H1 (cell line): ENCODE data around the gene LIMK2. TPM values are rescaled to one million over a fixed set of nuclear protein-coding genes. Genes with fewer than 3 reads are reported as not detected.

Experiments
- CTCF ChIA-PET: fragments of 300-600 bp; sonication (Branson Sonifier 250); formaldehyde crosslinking; loops from one replicate; lab custom pipeline; 2021; ENCODE audit not compliant: partially characterized antibody; lab: Charles Lee
- POLR2A ChIA-PET: fragments of 300-600 bp; sonication (Branson Sonifier 250); formaldehyde crosslinking; loops from one replicate; lab custom pipeline; 2021; ENCODE audit warnings: inconsistent platforms; ENCODE audit not compliant: partially characterized antibody; lab: Charles Lee
- DNase-seq, 2 experiments: peaks; one replicate each; pipeline versions ENCODE4 v3.0.0 to v3.0.0-alpha.2; 2010 to 2022; ENCODE audit warnings: low spot score in 2 of 2, low read depth in 1 of 2, mixed read lengths in 1 of 2
- FAIRE-seq: peaks from 2 replicates; lab custom pipeline; 2011; peaks lifted over from hg19 to GRCh38; lab: Jason Lieb, UNC
- H2AFZ ChIP-seq: 2 replicates; pipeline ENCODE4 v1.8.1; 2012; ENCODE audit warnings: low read length, inconsistent platforms
- H2AK5ac ChIP-seq: 2 replicates; pipeline ENCODE4 v1.6.1; 2013; ENCODE audit warnings: low read depth, low read length
- H2BK120ac ChIP-seq: replicated peaks from 2 replicates; pipeline ENCODE3; 2013; ENCODE audit warnings: low read depth, low read length, inconsistent platforms
- H2BK12ac ChIP-seq: 2 replicates; pipeline ENCODE4 v1.6.1; 2013; ENCODE audit warnings: low read depth, low read length
- H2BK15ac ChIP-seq: 2 replicates; pipeline ENCODE4 v1.6.1; 2013; ENCODE audit warnings: low read length
- H2BK20ac ChIP-seq: 2 replicates; pipeline ENCODE4 v1.6.1; 2013; ENCODE audit warnings: low read length
- H2BK5ac ChIP-seq: 2 replicates; pipeline ENCODE4 v1.6.1; 2013; ENCODE audit warnings: low read depth, low read length
- H3K14ac ChIP-seq: 2 replicates; pipeline ENCODE4 v1.6.1; 2013; ENCODE audit warnings: inconsistent platforms; ENCODE audit not compliant: insufficient read length
- H3K18ac ChIP-seq: 2 replicates; pipeline ENCODE4 v1.6.1; 2013; ENCODE audit warnings: low read length; ENCODE audit errors: extremely low read depth
- H3K23ac ChIP-seq: 2 replicates; pipeline ENCODE4 v1.6.1; 2013; ENCODE audit warnings: inconsistent platforms; ENCODE audit not compliant: insufficient read length
- H3K23me2 ChIP-seq: 2 replicates; pipeline ENCODE4 v1.6.1; 2013; ENCODE audit warnings: low read depth, low read length
- H3K27ac ChIP-seq: 2 replicates; pipeline ENCODE4 v1.6.1; 2011; ENCODE audit warnings: low read depth, low read length, inconsistent platforms
- H3K27me3 ChIP-seq, 4 experiments: replicated peaks in 1 of 4; 1 replicate in 1 of 4; 2 replicates in 3 of 4; pipeline versions ENCODE4 v1.6.1 to v1.8.1; 2011 to 2013; ENCODE audit warnings: low read length in 3 of 4, mild to moderate bottlenecking in 3 of 4, inconsistent platforms in 2 of 4, mixed read lengths in 2 of 4, moderate library complexity in 1 of 4; ENCODE audit not compliant: control insufficient read depth in 3 of 4, insufficient read depth in 3 of 4; ENCODE audit errors: extremely low read depth in 1 of 4
- H3K36me3 ChIP-seq, 4 experiments: 2 replicates each; pipeline versions ENCODE4 v1.6.1 to v1.8.1; 2011 to 2013; ENCODE audit warnings: mild to moderate bottlenecking in 4 of 4, low read length in 3 of 4, moderate library complexity in 2 of 4, control low read depth in 1 of 4, inconsistent platforms in 1 of 4; ENCODE audit not compliant: insufficient read depth in 4 of 4, control insufficient read depth in 2 of 4
- H3K4ac ChIP-seq: replicated peaks from 2 replicates; pipeline ENCODE3; 2013; ENCODE audit warnings: low read length, low read depth, mixed read lengths, inconsistent platforms; ENCODE audit not compliant: insufficient read length
- H3K4me1 ChIP-seq, 4 experiments: replicated peaks in 1 of 4; 1 replicate in 1 of 4; 2 replicates in 3 of 4; pipeline versions ENCODE4 v1.6.1 to v1.8.1; 2011 to 2013; ENCODE audit warnings: low read length in 3 of 4, inconsistent platforms in 2 of 4, mixed read lengths in 1 of 4; ENCODE audit not compliant: insufficient read depth in 4 of 4, control insufficient read depth in 3 of 4
- H3K4me2 ChIP-seq, 2 experiments: 2 replicates each; pipeline versions ENCODE4 v1.6.1 to v1.8.1; 2011 to 2013; ENCODE audit warnings: low read depth in 2 of 2, low read length in 2 of 2, control low read depth in 1 of 2, inconsistent platforms in 1 of 2, mild to moderate bottlenecking in 1 of 2; ENCODE audit not compliant: insufficient read depth in 1 of 2
- H3K4me3 ChIP-seq, 4 experiments: fragments of 200-600, 300-600 bp in 1 of 4; sonication (generic), shearing (Covaris generic), sonication (Bioruptor Twin) in 1 of 4; 2 replicates each; pipeline versions ENCODE4 v1.5.1 to v1.8.1; 2011 to 2016; ENCODE audit warnings: low read length in 4 of 4, low read depth in 3 of 4, control low read depth in 2 of 4, inconsistent platforms in 2 of 4, mild to moderate bottlenecking in 2 of 4, mixed read lengths in 1 of 4, moderate library complexity in 1 of 4; ENCODE audit not compliant: insufficient read depth in 2 of 4; ENCODE audit errors: extremely low read depth in 1 of 4
- H3K56ac ChIP-seq: replicated peaks from 2 replicates; pipeline ENCODE3; 2013; ENCODE audit warnings: low read depth, mild to moderate bottlenecking, mixed read lengths, low read length, inconsistent platforms; ENCODE audit not compliant: insufficient read length
- H3K79me1 ChIP-seq: 2 replicates; pipeline ENCODE4 v1.6.1; 2013; ENCODE audit warnings: low read depth, low read length, control low read depth
- H3K79me2 ChIP-seq, 2 experiments: 2 replicates each; pipeline versions ENCODE4 v1.6.1 to v1.8.1; 2012 to 2013; ENCODE audit warnings: low read length in 2 of 2, mild to moderate bottlenecking in 2 of 2, inconsistent platforms in 1 of 2; ENCODE audit not compliant: insufficient read depth in 2 of 2, control insufficient read depth in 1 of 2
- H3K9ac ChIP-seq, 4 experiments: replicated peaks in 1 of 4; 1 replicate in 1 of 4; 2 replicates in 3 of 4; pipeline versions ENCODE4 v1.6.1 to v1.8.1; 2011 to 2013; ENCODE audit warnings: low read depth in 3 of 4, low read length in 3 of 4, control low read depth in 2 of 4, mild to moderate bottlenecking in 2 of 4, moderate library complexity in 2 of 4, inconsistent platforms in 1 of 4; ENCODE audit errors: extremely low read depth in 1 of 4
- H3K9me3 ChIP-seq, 2 experiments: 2 replicates each; pipeline versions ENCODE4 v1.6.1 to v1.8.1; 2012 to 2013; ENCODE audit warnings: mild to moderate bottlenecking in 2 of 2, moderate library complexity in 2 of 2, control low read depth in 1 of 2, inconsistent platforms in 1 of 2, low read depth in 1 of 2, low read length in 1 of 2, mixed read lengths in 1 of 2; ENCODE audit not compliant: insufficient read depth in 2 of 2
- H4K20me1 ChIP-seq, 2 experiments: replicated peaks in 1 of 2; 2 replicates each; pipeline versions ENCODE3 to v1.8.1; 2011 to 2013; ENCODE audit warnings: inconsistent platforms in 2 of 2, low read length in 2 of 2, mild to moderate bottlenecking in 1 of 2; ENCODE audit not compliant: insufficient read depth in 2 of 2, control insufficient read depth in 1 of 2
- H4K5ac ChIP-seq: 2 replicates; pipeline ENCODE4 v1.6.1; 2013; ENCODE audit warnings: low read length, low read depth, mixed read lengths, inconsistent platforms; ENCODE audit not compliant: insufficient read length
- H4K8ac ChIP-seq: 2 replicates; pipeline ENCODE4 v1.8.0; 2013; ENCODE audit warnings: mild to moderate bottlenecking, moderate library complexity, low read length, inconsistent platforms; ENCODE audit not compliant: insufficient read depth; ENCODE audit errors: extremely low read depth
- H4K91ac ChIP-seq: replicated peaks from 2 replicates; pipeline ENCODE3; 2013; ENCODE audit warnings: low read length, mixed read lengths, inconsistent platforms; ENCODE audit not compliant: insufficient read length
- CHD1 ChIP-seq: IDR thresholded peaks from 2 replicates; pipeline ENCODE4 v1.6.1; 2012; ENCODE audit warnings: low read depth, low read length, improper control_type of control experiment
- CHD2 ChIP-seq: IDR thresholded peaks from 2 replicates; pipeline ENCODE4 v1.6.1; 2012; ENCODE audit warnings: low read length, improper control_type of control experiment
- NRF1 ChIP-seq: IDR thresholded peaks from 2 replicates; pipeline ENCODE4 v1.6.1; 2011; ENCODE audit warnings: mild to moderate bottlenecking, low read depth, low read length, improper control_type of control experiment
- RAD21 ChIP-seq, 2 experiments: IDR thresholded peaks in 1 of 2; conservative IDR thresholded peaks in 1 of 2; 2 replicates each; pipeline ENCODE4 v1.6.1; 2011; ENCODE audit warnings: low read depth in 2 of 2, low read length in 2 of 2, improper control_type of control experiment in 1 of 2, inconsistent platforms in 1 of 2, mild to moderate bottlenecking in 1 of 2, moderate library complexity in 1 of 2
- SIRT6 ChIP-seq: IDR thresholded peaks from one replicate; pipeline ENCODE4 v1.7.1; 2012; ENCODE audit warnings: low read length, inconsistent platforms
- TAF1 ChIP-seq: IDR thresholded peaks from 2 replicates; pipeline ENCODE4 v1.6.1; 2011; ENCODE audit warnings: mild to moderate bottlenecking, low read depth, low read length
- WGBS, 2 experiments: shearing (Covaris generic) in 1 of 2; methylation state at CpG; one replicate each; pipeline versions ENCODE4 v1.1.6 to v1.1.7; 2013 to 2015; ENCODE audit warnings: low lambda C conversion rate in 2 of 2, mixed read lengths in 2 of 2, inconsistent platforms in 1 of 2, low coverage in 1 of 2, missing lambda C conversion rate in 1 of 2; ENCODE audit not compliant: insufficient replicate concordance in 2 of 2, insufficient coverage in 1 of 2, insufficient read length in 1 of 2; ENCODE audit errors: extremely low coverage in 1 of 2, missing lambda C conversion rate in 1 of 2; 5-methylcytosine and 5-hydroxymethylcytosine counted together
- polyA plus RNA-seq, 7 experiments: library from polyadenylated mRNA; depleted of rRNA in 3 of 7; stranded (reverse) in 5 of 7; unstranded in 2 of 7; fragments of >200 nt in 5 of 7; fragments of 200-250 nt in 2 of 7; gene quantifications; 1 replicate in 5 of 7; 2 replicates in 1 of 7; 4 replicates in 1 of 7; pipeline versions ENCODE4 v1.2.1 to v1.2.3, GENCODE V29; 2011 to 2013; ENCODE audit warnings: missing spikeins in 2 of 7, mixed read lengths in 2 of 7
- total RNA-seq: library from RNA; stranded (reverse); fragmentation: NEBNext Ultra II Directional; extraction: Animal tissue kit (Norgen Biotek cat#: 25700); gene quantifications from 2 replicates; pipeline ENCODE4 v1.2.1, GENCODE V29; 2021
- TF ChIP-seq, protein P1 (sequence below): IDR thresholded peaks from 2 replicates; pipeline ENCODE4 v1.6.1; 2011; ENCODE audit warnings: low read length, improper control_type of control experiment
- TF ChIP-seq, protein P2 (sequence below): IDR thresholded peaks from 2 replicates; pipeline ENCODE4 v1.6.1; 2012; ENCODE audit warnings: inconsistent platforms
- TF ChIP-seq, protein P3 (sequence below): IDR thresholded peaks from 2 replicates; pipeline ENCODE4 v1.6.1; 2012; ENCODE audit warnings: inconsistent platforms

The LIMK2 gene
- total and polyA plus RNA-seq, 2 of the 8 experiments (the other 6 are each of a cell fraction or from before 2014, with no cell fraction given) = 13.2 to 37.6 TPM

DNA sequence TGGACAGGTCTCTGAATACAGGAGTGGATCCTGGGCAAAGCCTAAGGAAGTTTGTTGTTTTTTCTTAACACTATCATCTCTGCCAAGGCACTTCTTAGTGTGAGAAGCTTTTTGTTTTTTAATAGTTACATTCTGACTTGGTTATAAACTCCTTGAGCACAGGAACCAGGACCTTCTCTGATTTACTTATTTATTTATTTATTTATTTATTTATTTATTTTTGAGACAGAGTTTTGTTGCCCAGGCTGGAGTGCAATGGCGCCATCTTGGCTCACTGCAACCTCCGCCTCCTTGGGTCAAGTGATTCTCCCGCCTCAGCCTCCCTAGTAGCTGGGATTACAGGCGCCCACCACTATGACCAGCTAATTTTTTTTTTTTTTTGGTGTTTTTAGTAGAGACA lies 41.1 kb upstream of the LIMK2 start:
- Histone ChIP-seq H2BK120ac (no peak overlapping the region), H2AFZ (no peak overlapping the region), H4K91ac (no peak overlapping the region), H3K27ac (no peak overlapping the region), H3K23me2 (no peaks in the 10 kb centered on the region), H3K23ac (no peak overlapping the region), H3K9me3 (no peaks in the 10 kb centered on the region), H3K4me3 (no peak overlapping the region), H2AK5ac (no peak overlapping the region), H3K14ac (no peak overlapping the region), H3K4me1 (no peaks in the 10 kb centered on the region), H3K4ac (no peak overlapping the region), H4K8ac (no peak overlapping the region), H3K56ac (no peak overlapping the region), H3K18ac (no peak overlapping the region), H3K4me2 (no peak overlapping the region), H4K20me1 (peaks cover 0 to 3% of the 10 kb centered on the region in 2 experiments), H3K27me3 (no peaks in the 10 kb centered on the region), H2BK15ac (no peak overlapping the region), H4K5ac (no peak overlapping the region), H2BK12ac (no peak overlapping the region), H3K79me1 (no peaks in the 10 kb centered on the region), H3K36me3 (no peaks in the 10 kb centered on the region), H2BK20ac (no peak overlapping the region), H3K9ac (no peak overlapping the region), H2BK5ac (no peak overlapping the region), H3K79me2 (peaks cover 0 to 8% of the 10 kb centered on the region in 2 experiments; a peak in 2 of 4 replicates)
- FAIRE-seq = no peak
- ChIA-PET CTCF (interaction anchor here (0.6 kb wide), 1 partner anchor 10 kb away, joined by 3 read pairs; no protein-coding TSS in a partner anchor), POLR2A (interaction anchor here (1.6 kb wide), 1 partner anchor 9 kb away, joined by 3 read pairs; no protein-coding TSS in a partner anchor)
- DNase-seq = no peak
- 91% methylated on average over 4 of the region's 4 CpGs; no CpG with 5 or more reads in 1 of the 2 experiments for WGBS, 2 experiments
- TF ChIP-seq CHD2 (no peak), CHD1 (no peak), NRF1 (no peak), SIRT6 (no peak), RAD21 (IDR thresholded peaks at IDR 0.05 in 1 of 2, conservative IDR thresholded peaks at IDR 0.05 in 1 of 2; ENCODE audit: low read depth in 2 of 2, low read length in 2 of 2) (no peak), TAF1 (no peak)
- TF ChIP-seq, protein P1, sequence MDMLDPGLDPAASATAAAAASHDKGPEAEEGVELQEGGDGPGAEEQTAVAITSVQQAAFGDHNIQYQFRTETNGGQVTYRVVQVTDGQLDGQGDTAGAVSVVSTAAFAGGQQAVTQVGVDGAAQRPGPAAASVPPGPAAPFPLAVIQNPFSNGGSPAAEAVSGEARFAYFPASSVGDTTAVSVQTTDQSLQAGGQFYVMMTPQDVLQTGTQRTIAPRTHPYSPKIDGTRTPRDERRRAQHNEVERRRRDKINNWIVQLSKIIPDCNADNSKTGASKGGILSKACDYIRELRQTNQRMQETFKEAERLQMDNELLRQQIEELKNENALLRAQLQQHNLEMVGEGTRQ = no peak
- TF ChIP-seq, protein P2, sequence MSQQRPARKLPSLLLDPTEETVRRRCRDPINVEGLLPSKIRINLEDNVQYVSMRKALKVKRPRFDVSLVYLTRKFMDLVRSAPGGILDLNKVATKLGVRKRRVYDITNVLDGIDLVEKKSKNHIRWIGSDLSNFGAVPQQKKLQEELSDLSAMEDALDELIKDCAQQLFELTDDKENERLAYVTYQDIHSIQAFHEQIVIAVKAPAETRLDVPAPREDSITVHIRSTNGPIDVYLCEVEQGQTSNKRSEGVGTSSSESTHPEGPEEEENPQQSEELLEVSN = no peak
- TF ChIP-seq, protein P3, sequence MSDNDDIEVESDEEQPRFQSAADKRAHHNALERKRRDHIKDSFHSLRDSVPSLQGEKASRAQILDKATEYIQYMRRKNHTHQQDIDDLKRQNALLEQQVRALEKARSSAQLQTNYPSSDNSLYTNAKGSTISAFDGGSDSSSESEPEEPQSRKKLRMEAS = no peak
